Measurements from ENCODE around the gene ACAD9. TPM values are rescaled to one million over a fixed set of nuclear protein-coding genes. Genes with fewer than 3 reads are reported as not detected.
"Not testable (repeated sequence)": the region's sequence is repeated elsewhere in the genome, so short reads cannot be mapped to it uniquely, and the experiment has no call there.

The ACAD9 gene
- total RNA-seq, 1 donor from 2014 or later = 57.3 TPM

DNA sequence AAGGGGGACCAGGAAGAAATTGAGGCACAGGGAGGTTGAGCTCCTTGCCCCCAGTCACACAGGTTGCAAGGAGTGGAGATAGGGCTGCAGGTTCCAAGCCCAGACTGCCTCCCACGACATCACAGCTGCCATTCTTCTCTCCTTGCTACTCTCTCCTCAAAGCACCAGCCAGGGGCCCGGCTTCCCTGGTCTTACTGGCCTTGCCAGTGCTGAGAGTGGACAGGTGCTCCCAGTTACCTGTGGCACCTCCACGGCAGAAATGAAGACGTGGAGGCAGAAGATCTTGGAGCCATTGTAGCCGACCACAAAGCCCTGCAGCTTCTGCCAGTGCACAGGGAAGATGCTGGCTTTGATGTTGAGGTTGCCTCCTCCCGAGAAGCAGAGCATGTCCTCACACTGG is 17.9 kb upstream of the ACAD9 start:
- DNase-seq (no peak), ATAC-seq (ENCODE audit: low read depth) (no peak)
- Mint-ChIP-seq H3K4me1 (no peaks in the 10 kb centered on the region), H3K27ac (no peak overlapping the region), H3K36me3 (ENCODE audit: low read depth) (peaks cover 4% of the 10 kb centered on the region), H3K9me3 (peaks cover 26% of the 10 kb centered on the region), H3K4me3 (no peak overlapping the region), H3K27me3 (no peaks in the 10 kb centered on the region)
- TF ChIP-seq, protein P1, sequence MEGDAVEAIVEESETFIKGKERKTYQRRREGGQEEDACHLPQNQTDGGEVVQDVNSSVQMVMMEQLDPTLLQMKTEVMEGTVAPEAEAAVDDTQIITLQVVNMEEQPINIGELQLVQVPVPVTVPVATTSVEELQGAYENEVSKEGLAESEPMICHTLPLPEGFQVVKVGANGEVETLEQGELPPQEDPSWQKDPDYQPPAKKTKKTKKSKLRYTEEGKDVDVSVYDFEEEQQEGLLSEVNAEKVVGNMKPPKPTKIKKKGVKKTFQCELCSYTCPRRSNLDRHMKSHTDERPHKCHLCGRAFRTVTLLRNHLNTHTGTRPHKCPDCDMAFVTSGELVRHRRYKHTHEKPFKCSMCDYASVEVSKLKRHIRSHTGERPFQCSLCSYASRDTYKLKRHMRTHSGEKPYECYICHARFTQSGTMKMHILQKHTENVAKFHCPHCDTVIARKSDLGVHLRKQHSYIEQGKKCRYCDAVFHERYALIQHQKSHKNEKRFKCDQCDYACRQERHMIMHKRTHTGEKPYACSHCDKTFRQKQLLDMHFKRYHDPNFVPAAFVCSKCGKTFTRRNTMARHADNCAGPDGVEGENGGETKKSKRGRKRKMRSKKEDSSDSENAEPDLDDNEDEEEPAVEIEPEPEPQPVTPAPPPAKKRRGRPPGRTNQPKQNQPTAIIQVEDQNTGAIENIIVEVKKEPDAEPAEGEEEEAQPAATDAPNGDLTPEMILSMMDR (IDR thresholded peaks at IDR 0.05) = no peak
- POLR2A ChIA-PET = no interaction called here
- intact Hi-C loops (cut with micrococcal nuclease) = no loop called here
- CTCF ChIA-PET = no interaction called here

DNA sequence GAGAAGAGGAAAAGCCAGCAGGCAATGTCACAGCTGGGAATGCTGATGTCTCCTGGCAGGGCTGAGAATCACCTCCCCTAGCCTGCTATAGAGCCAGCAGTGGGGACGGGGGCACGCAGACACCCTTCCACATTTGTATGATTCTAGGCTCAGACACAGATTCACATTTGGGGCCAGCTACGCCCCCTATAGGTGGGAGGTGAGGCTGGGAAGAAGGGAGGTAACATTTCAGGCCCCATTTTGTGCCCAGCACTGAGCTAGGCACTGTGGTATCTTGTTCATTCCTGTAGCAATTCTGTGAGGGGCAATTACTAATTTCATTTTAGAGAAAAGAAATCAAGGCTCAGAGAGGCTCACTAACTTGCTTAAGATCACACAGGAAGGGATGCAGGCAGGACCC is 15.9 kb upstream of the ACAD9 start:
- peaks cover 13% of the 10 kb centered on the region for H3K9me3 Mint-ChIP-seq
- ChIA-PET CTCF (no interaction called here), POLR2A (no interaction called here)
- TF ChIP-seq, protein P1 (IDR thresholded peaks at IDR 0.05) = no peak
- H3K27ac Mint-ChIP-seq = no peak overlapping the region
- intact Hi-C loops (cut with micrococcal nuclease) = no loop called here
- no peaks in the 10 kb centered on the region for H3K4me1 Mint-ChIP-seq
- H3K27me3 Mint-ChIP-seq = no peaks in the 10 kb centered on the region
- ATAC-seq (ENCODE audit: low read depth) = no peak
- H3K36me3 Mint-ChIP-seq (ENCODE audit: low read depth) = peaks cover 2% of the 10 kb centered on the region
- DNase-seq = no peak
- no peak overlapping the region for H3K4me3 Mint-ChIP-seq

DNA sequence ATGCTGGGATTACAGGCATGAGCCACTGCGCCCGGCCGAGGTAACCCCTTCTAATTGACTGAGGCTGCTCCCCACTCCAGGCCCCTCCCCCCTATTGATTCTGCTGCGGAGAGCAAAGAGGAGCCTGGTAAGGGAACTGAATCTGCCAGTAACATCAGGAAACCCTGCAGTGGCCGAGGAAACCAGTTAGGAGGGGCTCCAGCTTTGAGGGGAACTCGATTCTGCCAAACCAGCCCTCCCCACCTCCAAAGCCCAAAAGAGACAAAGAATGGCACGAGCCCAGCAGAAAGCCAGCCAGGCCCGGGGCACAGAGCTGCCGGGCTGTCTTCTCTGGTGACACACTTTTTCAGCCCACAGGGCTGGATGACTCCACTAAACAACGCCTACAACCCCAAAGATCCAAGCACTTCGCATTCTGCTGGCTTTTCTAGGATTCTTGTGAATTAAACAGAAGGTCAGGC is 15.0 kb upstream of the ACAD9 start:
- ATAC-seq (ENCODE audit: low read depth) = no peak
- POLR2A ChIA-PET = no interaction called here
- TF ChIP-seq, protein P1 (IDR thresholded peaks at IDR 0.05) = no peak
- CTCF ChIA-PET = no interaction called here
- no peak for DNase-seq
- Mint-ChIP-seq H3K36me3 (ENCODE audit: low read depth) (peaks cover 2% of the 10 kb centered on the region), H3K4me3 (no peak overlapping the region), H3K4me1 (no peaks in the 10 kb centered on the region), H3K9me3 (peaks cover 8% of the 10 kb centered on the region), H3K27me3 (no peaks in the 10 kb centered on the region), H3K27ac (no peak overlapping the region)
- intact Hi-C loops (cut with micrococcal nuclease) = no loop called here

DNA sequence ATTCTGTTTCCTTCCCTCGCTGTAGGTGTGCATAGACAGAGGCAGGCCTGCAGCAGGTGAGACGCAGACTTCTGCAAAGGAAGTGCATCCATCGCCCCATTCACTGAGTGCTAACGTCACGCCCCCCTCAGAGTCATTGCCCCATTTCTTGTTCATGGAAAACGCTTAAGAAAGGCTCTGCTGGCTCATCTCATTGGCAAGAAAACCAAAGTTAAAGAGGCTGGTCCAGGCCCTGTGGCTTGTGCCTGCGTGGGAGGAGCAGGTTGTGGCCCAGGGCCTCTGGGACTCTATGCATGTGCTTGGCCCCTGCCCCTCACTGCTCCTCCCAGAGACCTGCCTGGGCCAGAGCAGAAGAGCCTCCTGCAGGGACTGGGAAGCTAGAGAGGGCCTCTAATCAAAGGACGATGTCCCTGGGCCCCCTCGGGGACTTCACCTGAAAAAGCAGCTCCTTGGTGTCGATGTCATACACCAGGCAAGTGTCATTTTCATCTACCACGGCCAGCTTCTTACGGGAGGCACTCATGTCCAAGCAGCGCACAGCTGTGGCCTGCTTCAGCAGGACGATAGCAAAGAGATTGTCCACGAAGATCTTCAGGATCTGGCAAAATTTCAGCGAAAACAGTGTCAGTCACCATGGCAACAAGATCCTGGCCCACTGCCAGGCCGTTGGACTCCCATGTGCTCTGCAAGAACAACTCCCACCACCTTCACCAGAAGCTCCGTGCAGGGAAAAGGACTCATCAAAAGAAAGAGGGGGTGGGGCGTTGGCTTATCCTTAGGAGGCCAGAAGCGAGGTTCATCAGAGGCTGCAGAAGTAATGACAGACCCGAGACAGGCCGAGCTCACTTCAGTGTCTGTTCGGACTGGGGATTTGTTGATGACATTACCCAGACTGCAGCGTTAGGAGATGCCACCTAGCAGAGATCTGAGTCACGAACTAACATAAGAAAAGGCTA is 14.3 kb upstream of the ACAD9 start:
- POLR2A ChIA-PET; CTCF ChIA-PET; ATAC-seq (ENCODE audit: low read depth); H3K9me3 Mint-ChIP-seq; H3K4me3 Mint-ChIP-seq; H3K27me3 Mint-ChIP-seq; DNase-seq; H3K36me3 Mint-ChIP-seq (ENCODE audit: low read depth); H3K4me1 Mint-ChIP-seq; intact Hi-C loops (cut with micrococcal nuclease); H3K27ac Mint-ChIP-seq: not testable (repeated sequence)

DNA sequence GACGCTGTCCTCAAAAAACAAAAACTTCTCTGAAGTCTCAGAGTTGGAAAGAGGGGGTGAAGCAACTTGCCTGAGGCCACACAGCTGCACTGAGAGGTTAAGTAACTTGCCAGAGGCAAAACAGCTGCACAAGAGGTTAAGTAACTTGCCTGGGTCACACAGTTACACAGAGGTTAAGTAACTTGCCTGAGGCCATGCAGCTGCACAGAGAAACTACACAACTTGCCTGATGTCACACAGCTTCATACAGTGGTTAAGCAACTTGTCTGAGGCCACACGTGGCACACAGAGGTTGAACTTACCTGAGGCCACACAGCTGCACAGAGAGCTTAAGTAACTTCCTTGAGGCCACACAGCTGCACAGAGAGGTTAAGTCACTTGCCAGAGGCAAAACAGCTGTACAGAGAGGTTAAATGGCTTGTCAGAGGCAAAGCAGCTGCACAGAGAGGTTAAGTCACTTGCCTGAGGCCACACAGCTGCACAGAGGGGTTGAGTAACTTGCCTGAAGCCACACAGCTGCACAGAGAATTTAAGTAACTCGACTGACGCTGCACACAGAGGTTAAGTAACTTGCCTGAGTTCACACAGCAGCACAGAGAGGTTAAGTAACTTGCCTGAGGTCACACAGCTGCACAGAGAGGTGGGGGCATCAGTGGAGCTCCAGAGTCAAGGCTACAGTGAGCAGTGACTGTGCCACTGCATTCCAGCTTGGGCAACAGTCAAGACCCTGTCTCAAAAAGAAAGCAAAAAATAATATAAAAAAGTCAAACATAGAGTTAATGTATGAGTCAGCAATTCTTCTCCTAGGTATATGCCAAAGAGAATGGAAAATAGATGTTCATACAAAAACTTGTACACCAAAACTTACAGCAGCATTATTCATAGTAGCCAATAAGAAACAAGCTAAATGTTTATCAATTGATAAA is 12.0 kb upstream of the ACAD9 start:
- Mint-ChIP-seq H3K36me3 (ENCODE audit: low read depth) (no peaks in the 10 kb centered on the region), H3K9me3 (no peaks in the 10 kb centered on the region), H3K4me1 (no peaks in the 10 kb centered on the region), H3K27me3 (no peaks in the 10 kb centered on the region), H3K4me3 (no peak overlapping the region), H3K27ac (no peak overlapping the region)
- ChIA-PET POLR2A (interaction anchor here (1.1 kb wide), 1 partner anchor 12 kb away, joined by 3 read pairs; the partner anchor contains the start of gene ACAD9), CTCF (no interaction called here)
- intact Hi-C loops (cut with micrococcal nuclease) = no loop called here
- TF ChIP-seq, protein P1 (IDR thresholded peaks at IDR 0.05) = no peak
- DNase-seq (no peak), ATAC-seq (ENCODE audit: low read depth) (no peak)
